Stimulated activated CD4-positive, alpha-beta T cell treated with anti-CD3 and anti-CD28 coated beads, Interleukin-15, amount 100 ng/mL, for 48 hours (primary cell): ENCODE data around the gene OAT.
"Not testable (repeated sequence)": the region's sequence is repeated elsewhere in the genome, so short reads cannot be mapped to it uniquely, and the experiment has no call there.

Experiments
- DNase-seq, 2 donors: peaks; one replicate each; pipeline ENCODE4 v3.0.0-alpha.2; 2020; ENCODE audit warnings: low read depth in 2 of 2

The OAT gene

DNA sequence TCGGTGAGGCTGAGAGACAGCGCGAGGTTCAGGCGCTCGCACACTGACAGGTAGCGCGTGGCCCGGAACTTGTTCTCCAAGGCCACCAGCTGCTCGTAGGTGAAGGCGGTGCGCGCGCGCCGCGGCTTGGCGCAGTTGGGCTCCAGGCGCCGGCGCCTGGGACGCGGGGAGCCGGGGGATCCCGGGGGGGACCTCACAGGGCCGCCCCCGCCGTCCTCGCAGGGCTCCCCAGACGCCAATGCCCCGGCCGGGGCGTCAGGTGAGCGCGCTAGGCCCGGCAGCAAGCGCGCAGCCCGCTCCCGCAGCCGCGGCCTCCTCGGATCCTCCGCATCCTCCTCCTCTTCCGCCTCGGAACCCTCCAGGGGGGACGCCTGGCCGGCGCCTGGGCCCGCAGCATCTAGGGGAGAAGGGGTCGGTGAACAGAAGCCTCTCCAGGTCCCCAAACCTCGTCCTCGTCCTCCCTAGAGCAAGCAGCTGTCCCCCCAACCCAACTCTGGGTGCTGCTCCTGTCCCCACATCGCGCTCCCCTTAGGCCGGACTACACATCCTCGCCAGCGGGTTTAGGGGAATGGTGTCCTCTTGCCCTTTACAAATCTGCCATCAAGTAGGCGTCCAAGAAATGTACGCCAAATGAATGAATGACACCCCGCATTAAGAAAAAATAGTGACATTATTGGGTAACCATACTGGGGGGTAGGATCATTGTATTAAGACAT lies 29.2 kb upstream of the OAT start:
- no peak for DNase-seq

DNA sequence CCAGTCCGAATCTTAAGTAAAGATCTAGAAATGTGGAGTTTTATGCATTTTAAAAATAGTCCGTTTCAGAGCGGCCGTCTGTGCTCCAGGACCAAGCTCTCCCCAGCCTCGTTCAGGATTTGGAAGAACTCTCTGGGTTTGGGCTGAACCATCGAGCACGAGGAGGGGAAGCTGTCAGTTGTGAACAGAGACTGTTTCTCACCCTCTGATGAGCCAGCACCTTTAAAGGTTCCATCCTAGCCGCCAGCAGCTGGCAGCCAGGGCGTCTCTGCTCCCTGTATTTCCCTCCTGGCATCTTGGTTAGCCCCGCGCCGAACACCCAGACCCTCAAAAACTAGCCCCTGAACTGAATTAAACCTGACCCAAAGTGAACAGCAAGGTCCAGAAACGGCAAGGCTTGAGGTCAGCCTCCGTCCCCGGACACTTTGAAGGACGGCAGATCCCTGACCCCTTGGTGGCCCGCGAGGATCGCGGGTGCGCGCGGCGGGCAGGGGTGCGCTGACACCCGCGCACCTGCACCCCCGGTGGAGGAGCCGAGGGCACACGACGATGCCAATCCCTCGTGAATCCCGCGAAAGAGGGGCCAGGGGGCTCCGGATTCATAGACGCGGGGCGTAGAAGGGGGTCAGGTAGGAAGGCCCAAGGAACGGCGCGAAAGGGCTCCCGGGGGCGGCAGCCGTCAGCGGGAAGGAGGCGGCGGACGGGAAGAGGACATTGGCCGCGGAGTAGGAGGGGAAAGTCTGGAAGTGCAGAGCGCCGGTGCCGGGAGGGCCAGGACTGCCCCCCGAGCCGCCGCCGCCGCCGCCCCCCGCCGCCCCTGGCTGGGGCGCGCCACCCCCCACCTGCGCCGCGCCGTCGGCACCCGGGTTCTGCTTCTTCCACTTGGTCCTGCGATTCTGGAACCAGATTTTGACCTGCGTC lies 28.4 kb upstream of the OAT start:
- DNase-seq, result no peak

DNA sequence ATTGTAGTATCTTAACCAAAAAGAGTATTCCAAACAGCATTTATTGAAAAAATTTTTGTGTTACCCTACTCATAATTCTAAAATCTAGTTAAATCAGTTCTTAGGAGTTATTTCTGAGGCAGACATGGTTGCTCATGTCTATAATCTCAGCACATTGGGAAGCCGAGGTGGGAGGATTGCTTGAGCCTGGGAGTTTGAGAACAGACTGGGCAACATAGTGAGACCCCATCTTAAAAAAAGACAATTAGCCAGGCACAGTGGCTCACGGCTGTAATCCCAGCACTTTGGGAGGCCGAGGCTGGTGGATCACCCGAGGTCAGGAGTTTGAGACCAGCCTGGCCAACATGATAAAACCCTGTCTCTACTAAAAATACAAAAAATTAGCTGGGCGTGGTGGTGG lies 23.0 kb upstream of the OAT start:
- DNase-seq, result not testable (repeated sequence)

DNA sequence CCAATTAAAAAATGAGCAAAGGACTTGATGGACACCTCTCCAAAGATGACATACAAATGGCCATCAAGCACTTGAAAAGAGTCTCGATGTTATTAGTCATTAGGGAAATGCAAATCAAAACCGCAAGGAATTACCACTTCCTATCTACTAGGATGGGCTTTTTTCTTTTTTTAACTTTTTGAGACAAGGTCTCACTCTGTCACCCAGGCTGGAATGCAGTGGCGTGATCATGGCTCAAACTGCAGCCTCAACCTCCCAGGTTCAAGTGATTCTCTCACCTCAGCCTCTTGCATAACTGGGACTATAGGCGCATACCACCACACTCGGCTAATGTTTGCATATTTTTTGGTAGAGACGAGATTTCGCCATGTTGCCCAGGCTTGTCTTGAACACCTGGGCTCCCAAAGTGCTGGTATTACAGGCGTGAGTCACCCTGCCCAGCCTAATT lies 17.5 kb upstream of the OAT start:
- no peak for DNase-seq

DNA sequence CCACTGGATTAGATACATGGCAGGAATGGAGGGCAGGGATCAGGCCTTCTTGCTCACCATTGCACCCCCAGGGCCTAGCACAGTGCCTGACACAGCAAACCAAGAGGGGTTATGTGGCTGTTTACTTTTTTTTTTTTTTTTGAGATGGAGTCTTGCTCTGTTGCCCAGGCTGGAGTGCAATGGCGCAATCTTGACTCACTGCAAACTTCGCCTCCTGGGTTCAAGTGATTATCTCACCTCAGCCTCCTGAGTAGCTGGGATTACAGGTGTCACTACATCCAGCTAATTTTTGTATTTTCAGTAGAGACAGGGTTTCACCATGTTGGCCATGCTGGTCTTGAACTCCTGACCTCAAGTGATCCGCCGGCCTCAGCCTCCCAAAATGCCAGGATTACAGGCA lies 17.0 kb upstream of the OAT start:
- DNase-seq, result not testable (repeated sequence)

DNA sequence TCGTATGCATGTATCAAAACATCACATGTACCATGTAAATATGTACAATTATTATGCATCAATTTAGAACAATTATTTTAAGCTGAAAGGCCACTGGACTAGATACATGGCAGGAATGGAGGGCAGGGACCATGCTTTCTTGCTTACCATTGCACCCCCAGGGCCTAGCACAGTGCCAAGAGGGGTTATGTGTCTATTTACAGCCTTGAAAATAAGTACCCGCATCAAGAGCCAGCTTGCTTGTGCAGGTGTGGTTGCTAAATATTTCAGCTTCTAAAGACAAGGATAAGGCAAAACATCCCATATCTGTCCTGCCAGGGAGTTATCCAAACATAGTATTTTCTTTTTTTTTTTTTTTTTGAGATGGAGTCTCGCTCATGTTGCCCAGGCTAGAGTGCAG lies 14.7 kb upstream of the OAT start:
- DNase-seq, result no peak

DNA sequence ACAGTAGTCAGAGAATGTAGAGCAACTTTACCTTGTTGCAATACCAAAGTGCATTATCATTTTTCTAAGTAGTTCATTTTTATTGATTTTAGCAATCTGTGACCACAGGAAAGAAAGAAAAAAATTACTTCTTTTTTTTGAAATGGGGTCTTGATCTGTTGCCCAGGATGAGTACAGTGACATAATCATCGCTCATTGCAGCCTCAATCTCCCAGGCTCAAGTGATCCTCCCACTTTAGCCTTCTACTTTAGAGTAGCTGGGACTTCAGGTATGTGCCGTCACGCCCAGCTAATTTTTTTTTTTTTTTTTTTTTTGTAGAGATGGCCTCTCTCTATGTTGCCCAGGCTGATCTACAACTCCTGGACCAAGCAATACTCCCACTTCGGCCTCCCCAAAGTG lies 11.4 kb upstream of the OAT start:
- DNase-seq, result no peak

DNA sequence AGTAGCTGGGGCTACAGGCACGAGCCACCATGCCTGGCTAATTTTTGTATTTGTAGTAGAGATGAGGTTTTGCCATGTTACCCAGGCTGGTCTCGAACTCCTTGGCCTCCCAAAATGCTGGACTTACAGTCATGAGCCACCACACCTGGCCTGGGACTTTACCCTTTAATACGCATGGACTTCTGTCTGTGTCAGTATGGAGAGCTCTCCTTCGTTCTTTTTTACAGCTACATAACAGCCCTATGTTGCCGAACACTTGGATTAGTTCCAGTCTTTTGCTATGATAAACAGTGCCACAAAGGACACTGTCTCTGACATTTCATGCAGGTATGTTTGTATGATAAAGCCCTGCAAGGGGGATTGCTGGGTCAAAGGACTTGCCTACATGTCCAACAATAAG lies 10.9 kb upstream of the OAT start:
- DNase-seq, result no peak

DNA sequence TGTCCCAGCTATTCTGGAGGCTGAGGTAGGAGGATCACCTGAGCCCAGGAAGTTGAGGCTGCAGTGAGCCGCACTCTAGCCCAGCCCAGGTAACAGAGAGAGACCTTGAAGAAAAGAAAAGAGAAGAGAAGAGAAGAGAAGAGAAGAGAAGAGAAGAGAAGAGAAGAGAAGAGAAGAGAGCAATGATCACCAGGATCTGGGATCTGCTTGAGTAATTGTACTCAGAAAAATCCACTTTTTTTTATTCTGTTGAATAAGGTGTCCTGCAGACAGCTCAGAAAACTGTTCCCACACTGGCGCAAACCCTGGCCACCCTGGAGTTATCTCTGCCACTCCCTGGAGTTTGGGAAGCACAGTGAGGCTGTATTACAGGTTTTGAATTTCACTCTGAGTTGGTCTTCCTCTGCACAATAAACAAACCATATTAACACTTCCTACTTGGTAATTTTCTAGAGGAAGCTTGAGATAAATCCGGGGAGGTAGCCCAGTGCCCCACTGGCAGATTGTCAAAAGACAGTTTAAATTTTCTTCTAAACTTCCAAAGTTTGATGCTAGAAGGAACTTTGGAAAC lies 9.6 kb upstream of the OAT start:
- DNase-seq, result no peak

DNA sequence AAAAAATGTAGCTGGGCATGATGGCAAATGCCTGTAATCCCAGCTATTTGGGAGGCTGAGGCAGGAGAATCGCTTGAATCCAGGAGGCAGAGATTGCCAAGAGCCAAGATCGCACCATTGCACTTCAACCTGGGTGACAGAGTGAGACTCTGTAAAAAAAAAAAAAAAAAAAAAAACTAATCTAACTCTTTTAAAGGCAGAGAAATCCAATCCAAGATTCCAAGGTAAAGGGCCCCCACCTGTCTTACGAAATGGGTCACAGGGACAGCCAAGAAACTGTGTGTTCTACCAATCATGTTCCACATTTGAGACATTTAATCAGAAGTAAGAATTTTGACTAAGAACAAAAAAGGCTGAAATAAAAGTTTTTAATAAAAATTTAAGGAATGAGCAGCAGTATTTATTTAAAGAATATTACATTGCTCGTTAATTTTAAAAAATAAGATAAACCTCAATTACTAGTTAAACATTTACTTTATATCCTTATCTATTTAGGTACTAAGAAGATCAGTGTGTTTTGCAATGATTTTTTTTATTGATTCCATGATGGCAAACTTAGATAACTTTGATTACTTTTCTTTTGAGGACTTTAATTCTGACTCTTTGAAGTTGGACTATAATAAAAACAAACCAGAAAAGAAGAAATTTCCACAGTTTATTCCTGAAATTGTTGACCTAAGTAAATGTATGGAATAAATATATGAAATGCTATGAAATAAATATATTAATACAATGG lies 6.7 kb upstream of the OAT start:
- no peak for DNase-seq

DNA sequence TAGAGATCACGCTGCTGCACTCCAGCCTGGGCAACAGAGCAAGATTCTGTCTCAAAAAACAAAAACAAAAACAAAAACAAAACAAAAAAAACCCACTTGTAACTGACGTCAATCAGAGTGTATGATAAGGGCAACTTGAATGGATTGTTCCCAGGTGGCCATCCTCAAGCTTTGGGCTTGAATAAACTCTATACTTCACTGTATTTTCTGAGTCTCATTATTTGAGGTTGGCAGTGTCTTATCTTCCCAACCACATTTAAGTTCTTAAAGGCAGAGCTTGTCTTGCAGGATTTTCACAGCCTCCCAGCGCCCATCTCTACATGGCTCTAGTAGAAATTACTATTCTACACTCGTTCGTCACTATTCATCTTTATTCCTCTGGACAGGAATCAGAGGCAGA lies 5.1 kb upstream of the OAT start:
- no peak for DNase-seq

DNA sequence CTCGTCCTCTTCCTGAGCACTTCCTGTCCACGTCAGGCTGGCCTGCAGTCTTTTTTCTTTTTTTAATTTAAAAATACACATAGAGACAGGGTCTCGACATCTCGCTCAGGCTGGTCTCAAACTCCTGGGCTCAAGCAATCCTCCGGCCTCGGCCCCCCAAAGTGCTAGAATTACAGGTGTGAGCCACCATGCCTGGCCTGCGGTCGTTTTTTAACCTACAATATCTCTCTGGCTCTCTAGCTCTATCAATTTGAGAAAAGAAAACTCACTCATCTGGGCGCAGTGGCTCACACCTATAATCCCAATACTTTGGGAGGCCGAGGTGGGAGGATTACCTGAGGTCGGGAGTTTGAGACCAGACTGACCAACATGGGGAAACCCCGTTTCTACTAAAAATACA lies 4.0 kb upstream of the OAT start:
- no peak for DNase-seq

DNA sequence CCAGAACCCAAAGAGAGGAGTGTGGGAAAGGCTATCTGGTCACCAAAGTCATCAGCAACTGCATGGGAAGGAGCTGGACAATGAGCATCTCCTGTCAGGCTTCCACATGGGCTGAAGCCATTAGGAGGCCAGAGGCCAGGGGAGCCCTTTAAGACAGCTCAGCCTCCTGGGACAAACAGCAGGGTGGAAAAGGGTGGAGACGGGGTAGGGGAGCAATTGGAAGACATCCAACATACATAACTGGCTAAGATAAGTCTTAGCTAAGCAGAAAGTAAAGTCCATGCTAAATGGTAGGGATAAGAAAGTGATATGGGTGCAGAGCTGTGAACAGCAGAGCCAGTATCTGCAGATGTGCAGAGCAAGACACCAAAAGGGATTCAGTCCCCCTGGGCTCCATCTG lies 1.5 kb upstream of the OAT start:
- no peak for DNase-seq

DNA sequence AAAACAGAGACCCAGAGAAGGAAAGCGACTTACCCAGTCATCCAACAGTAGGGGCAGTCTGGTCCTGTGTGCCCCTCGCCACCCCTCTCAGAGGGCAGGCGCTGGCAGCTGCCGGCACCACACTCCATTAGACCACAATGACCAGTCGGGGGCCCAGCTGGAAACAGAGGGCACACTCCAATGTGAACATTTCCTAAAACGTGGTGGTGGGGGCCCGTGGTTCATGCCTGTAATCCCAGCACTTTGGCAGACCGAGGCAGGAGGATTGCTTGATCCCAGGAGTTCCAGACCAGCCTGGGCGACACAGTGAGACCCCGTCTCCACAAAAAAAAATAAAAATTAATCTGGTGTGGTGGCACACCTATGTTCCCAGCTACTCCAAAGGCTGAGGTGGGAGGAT lies 912 bp upstream of the OAT start:
- DNase-seq, result no peak

DNA sequence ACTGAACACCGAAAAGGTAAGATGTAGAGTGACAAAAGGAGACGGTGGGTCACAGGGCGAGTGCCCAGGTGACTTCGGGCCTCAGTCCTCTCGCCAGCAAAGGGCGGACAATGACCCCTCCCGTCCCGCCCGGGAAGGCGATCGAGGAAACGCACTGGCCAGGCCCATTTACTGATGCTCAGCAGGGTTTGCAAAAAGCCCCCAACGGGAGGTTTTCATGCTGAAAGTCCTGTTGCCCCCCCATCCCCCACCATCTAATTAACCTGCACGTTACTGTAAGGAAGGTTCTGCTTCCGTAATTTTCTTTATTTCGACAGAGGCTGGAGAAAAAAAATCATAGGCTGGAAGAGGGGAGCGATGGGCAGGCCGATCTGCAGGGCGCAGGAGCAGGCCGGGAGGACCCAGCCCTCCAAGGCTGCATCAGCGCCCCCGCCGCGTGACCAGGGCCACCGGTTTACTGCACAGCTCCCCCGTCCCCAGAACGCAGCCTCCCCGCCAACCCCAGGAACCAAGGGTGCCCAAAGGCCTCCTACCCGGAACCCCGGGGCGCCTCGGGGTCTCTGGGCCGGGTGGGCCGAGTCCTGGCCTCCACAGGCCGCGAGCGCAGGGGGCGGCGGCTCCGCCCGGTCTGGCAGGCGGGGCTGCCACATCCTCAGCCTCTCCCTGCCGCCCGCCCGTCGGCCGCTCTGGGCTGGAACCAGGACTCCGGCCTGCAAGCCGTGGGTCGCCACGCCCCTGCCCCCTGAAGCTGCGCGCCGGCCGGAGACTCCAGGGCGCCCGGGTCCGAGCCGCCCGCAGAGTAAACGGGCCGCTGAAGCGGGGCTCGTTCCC lies 613 bp downstream of the OAT start:
- DNase-seq, result peak in 1 of 2 donors; percentile 27

DNA sequence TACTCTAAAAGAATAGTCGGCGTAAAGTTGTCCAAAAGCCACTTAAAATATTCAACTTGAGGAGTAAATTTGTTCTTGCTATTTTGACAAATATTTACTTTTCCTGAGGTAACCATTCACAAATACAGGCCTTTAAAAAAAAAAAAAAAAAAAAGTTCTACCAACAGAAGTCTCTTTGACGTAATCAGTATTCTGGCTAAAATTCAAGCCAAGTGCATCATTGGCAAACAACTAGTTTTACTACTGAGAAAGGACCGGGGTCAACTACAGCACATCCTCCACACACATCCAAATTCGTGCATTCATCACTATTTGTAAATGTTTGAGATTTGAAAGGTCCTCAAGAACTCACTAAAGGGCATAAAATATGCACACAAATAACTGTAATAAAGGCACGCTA lies 2.0 kb downstream of the OAT start:
- DNase-seq, result no peak

DNA sequence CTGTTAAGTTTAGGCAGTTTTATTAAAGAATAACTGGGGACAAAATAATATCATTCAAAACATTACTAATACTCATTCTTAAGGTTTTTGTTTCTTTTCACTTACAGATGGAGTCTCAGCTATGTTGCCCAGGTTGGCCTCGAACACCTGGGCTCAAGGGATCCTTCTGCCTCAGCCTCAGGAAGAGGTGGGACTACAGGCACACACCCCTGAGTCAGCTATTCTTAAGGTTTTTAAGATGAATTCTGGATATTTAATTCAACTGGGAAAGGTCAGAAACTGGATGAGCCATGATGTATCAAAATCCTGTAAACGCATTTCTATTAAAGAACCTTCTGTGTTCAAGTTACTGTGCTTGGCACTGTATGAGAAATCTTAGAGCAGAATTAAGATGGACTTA lies 3.5 kb downstream of the OAT start:
- no peak for DNase-seq

DNA sequence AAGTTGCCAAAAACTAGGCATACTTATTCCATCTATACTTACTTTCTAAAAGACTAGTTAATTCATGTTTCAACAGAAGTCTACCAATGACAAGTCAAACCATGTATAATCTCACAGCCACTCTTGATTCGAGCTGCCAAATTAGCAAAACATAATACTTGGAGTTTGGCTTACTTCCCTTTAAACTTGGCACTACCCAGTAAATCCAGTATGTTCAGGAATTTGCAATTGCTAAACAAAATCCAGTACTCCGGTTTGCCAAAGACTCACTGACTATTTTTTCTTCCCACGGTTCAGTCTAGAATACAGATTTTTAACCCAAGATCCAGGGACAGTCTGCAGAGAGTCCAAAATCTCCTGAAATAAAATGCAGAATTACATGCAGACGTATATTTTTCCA lies 4.6 kb downstream of the OAT start:
- DNase-seq, result no peak

DNA sequence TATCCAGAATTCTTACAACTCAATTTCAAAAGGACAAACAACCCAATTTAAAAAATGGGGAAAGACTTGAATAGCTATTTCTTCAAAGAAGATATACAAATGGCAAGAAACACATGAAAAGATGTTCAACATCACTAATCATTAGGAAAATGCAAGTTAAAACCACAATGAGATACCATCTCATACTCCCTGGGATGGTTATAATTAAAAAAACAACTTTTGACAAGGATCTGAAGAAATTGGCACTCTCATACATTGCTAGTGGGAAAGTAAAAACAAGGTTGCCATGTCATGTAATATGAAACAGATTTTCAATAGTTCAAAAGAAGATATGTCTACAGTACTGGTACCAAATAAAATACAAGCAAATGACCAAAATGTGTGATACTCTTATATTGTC lies 9.0 kb downstream of the OAT start:
- DNase-seq, result no peak

DNA sequence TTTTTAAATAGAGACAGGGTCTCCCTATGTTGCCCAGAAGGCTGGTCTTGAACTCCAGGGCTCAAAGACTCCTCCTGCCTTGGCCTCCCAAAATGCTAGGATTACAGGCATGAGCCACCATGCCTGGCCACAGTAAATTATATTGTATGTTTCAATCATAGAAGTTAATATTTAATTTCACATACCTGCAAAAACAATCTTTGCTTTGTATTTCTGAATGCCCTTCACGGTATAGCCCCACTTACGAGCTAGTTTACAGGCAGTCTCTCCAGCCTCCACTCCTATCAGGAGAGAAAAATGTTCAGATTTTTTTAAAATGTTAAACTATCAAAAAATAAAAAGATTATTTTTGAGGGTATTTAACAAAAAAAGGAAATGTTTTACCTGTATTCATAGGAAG lies 10.4 kb downstream of the OAT start:
- DNase-seq, result no peak

DNA sequence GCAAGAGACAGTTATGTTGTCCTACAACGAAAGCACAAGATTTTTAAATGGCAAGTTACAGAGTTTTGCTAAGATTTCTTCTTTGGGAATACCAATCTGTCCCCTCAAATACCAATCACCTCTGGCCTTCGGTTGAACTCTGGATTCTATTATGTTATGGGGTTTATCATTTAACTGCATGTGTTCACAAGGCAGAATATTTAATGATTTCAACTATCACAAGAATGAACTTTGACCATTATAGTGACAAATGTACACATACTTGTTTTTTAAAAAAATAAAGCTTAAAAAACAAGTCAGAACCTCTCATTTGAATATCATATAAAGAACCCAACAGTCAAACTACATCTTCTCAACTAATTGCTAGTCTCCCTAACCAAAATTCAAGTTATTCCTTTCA lies 11.3 kb downstream of the OAT start:
- DNase-seq, result no peak
